IMR-90 (cell line): ENCODE data around the gene PACC1. TPM values are rescaled to one million over a fixed set of nuclear protein-coding genes. Genes with fewer than 3 reads are reported as not detected.

Source experiments
- ATAC-seq: fragments of 200-7000 bp; cut with Tn5 transposase; 2 replicates; pipeline ENCODE4 v1.9.1; 2020; ENCODE audit warnings: low read depth, mild to moderate bottlenecking, moderate library complexity
- BruUV-seq: library from RNA; stranded (reverse); fragments of 400-500 nt; replicated peaks from 2 replicates; lab custom pipeline; 2021; lab: Mats Ljungman, UMichigan
- CTCF ChIA-PET: fragments of 300-600 bp; formaldehyde crosslinking; extraction: SDS; loops from one replicate; lab custom pipeline; 2021; ENCODE audit warnings: antibody characterized with exemption; lab: Yijun Ruan, JAX
- POLR2A ChIA-PET: fragments of 300-600 bp; sonication (Branson Sonifier 250); formaldehyde crosslinking; loops from one replicate; lab custom pipeline; 2022; ENCODE audit warnings: antibody characterized with exemption; ENCODE audit not compliant: unreplicated experiment; lab: Charles Lee
- DNase-seq: peaks from one replicate; pipeline ENCODE4 v3.0.0; 2013
- H2AFZ ChIP-seq: replicated peaks from 2 replicates; pipeline ENCODE3; 2013; ENCODE audit warnings: low read length, mild to moderate bottlenecking; ENCODE audit not compliant: poor library complexity
- H2AK5ac ChIP-seq: 2 replicates; pipeline ENCODE4 v1.6.1; 2013; ENCODE audit warnings: low read depth, low read length, inconsistent platforms
- H2AK9ac ChIP-seq: replicated peaks from 2 replicates; pipeline ENCODE3; 2013; ENCODE audit warnings: mild to moderate bottlenecking, low read depth, low read length, moderate library complexity; ENCODE audit not compliant: poor library complexity
- H2BK120ac ChIP-seq: 2 replicates; pipeline ENCODE4 v1.6.1; 2013; ENCODE audit warnings: low read depth, low read length, inconsistent platforms
- H2BK15ac ChIP-seq: 3 replicates; pipeline ENCODE4 v1.6.1; 2013; ENCODE audit warnings: low read depth, low read length, inconsistent platforms
- H2BK20ac ChIP-seq: 2 replicates; pipeline ENCODE4 v1.6.1; 2013; ENCODE audit warnings: low read depth, mild to moderate bottlenecking, inconsistent platforms, low read length, moderate library complexity
- H2BK5ac ChIP-seq: 2 replicates; pipeline ENCODE4 v1.6.1; 2013; ENCODE audit warnings: mild to moderate bottlenecking, low read depth, low read length, inconsistent platforms; ENCODE audit not compliant: poor library complexity, severe bottlenecking
- H3K14ac ChIP-seq: replicated peaks from 2 replicates; pipeline ENCODE4 v1.6.1; 2013; ENCODE audit warnings: low read depth, low read length, inconsistent platforms
- H3K18ac ChIP-seq: 2 replicates; pipeline ENCODE4 v1.6.1; 2013; ENCODE audit warnings: low read depth, low read length, control low read depth
- H3K23ac ChIP-seq: 2 replicates; pipeline ENCODE4 v1.6.1; 2013; ENCODE audit warnings: low read depth, low read length, inconsistent platforms
- H3K27ac ChIP-seq: 2 replicates; pipeline ENCODE4 v1.5.1; 2013; ENCODE audit warnings: mild to moderate bottlenecking, control low read depth, low read length; ENCODE audit not compliant: insufficient read depth
- H3K27me3 ChIP-seq: 2 replicates; pipeline ENCODE4 v1.6.1; 2013; ENCODE audit warnings: low read length; ENCODE audit not compliant: control insufficient read depth, insufficient read depth
- H3K36me3 ChIP-seq: 2 replicates; pipeline ENCODE4 v1.6.1; 2013; ENCODE audit warnings: low read length, mixed read lengths; ENCODE audit not compliant: control insufficient read depth, insufficient read depth
- H3K4ac ChIP-seq: 2 replicates; pipeline ENCODE4 v1.6.1; 2013; ENCODE audit warnings: low read depth, low read length, inconsistent platforms
- H3K4me1 ChIP-seq: 2 replicates; pipeline ENCODE4 v1.6.1; 2013; ENCODE audit warnings: low read length, mixed read lengths; ENCODE audit not compliant: control insufficient read depth, insufficient read depth
- H3K4me2 ChIP-seq: 2 replicates; pipeline ENCODE4 v1.6.1; 2013; ENCODE audit warnings: low read depth, mild to moderate bottlenecking, control low read depth, low read length, moderate library complexity
- H3K4me3 ChIP-seq: 2 replicates; pipeline ENCODE4 v1.5.1; 2013; ENCODE audit warnings: low read depth, mild to moderate bottlenecking, control low read depth, low read length, moderate library complexity; ENCODE audit not compliant: insufficient read depth
- H3K56ac ChIP-seq: 2 replicates; pipeline ENCODE4 v1.6.1; 2013; ENCODE audit warnings: low read length, inconsistent platforms; ENCODE audit not compliant: insufficient read depth; ENCODE audit errors: extremely low read depth
- H3K79me1 ChIP-seq, 2 experiments: 2 replicates each; pipeline ENCODE4 v1.6.1; 2013; ENCODE audit warnings: low read length in 2 of 2, inconsistent platforms in 1 of 2, low read depth in 1 of 2
- H3K9ac ChIP-seq: 2 replicates; pipeline ENCODE4 v1.6.1; 2013; ENCODE audit warnings: low read depth, low read length, control low read depth
- H3K9me1 ChIP-seq: 2 replicates; pipeline ENCODE4 v1.6.1; 2013; ENCODE audit warnings: low read length, inconsistent platforms; ENCODE audit not compliant: insufficient read depth
- H3K9me3 ChIP-seq: 2 replicates; pipeline ENCODE4 v1.6.1; 2013; ENCODE audit warnings: low read length; ENCODE audit not compliant: control insufficient read depth, insufficient read depth
- H4K20me1 ChIP-seq: 2 replicates; pipeline ENCODE4 v1.6.1; 2013; ENCODE audit warnings: low read length, inconsistent platforms; ENCODE audit not compliant: insufficient read depth
- H4K5ac ChIP-seq: 2 replicates; pipeline ENCODE4 v1.6.1; 2013; ENCODE audit warnings: mild to moderate bottlenecking, low read depth, low read length, control low read depth
- H4K8ac ChIP-seq, 2 experiments: 2 replicates each; pipeline ENCODE4 v1.6.1; 2013; ENCODE audit warnings: low read depth in 2 of 2, low read length in 2 of 2, control low read depth in 1 of 2, inconsistent platforms in 1 of 2
- H4K91ac ChIP-seq: 2 replicates; pipeline ENCODE4 v1.6.1; 2013; ENCODE audit warnings: low read depth, low read length, inconsistent platforms; ENCODE audit not compliant: insufficient read depth
- BHLHE40 ChIP-seq: fragments of 150-350 bp; IDR thresholded peaks from 2 replicates; pipeline ENCODE4 v1.6.1; 2016; ENCODE audit warnings: mild to moderate bottlenecking, low read depth, low read length
- CEBPB ChIP-seq: IDR thresholded peaks from 2 replicates; pipeline ENCODE4 v1.6.1; 2012; ENCODE audit warnings: low read depth, low read length, improper control_type of control experiment
- CHD1 ChIP-seq: IDR thresholded peaks from 2 replicates; pipeline ENCODE4 v1.6.1; 2012; ENCODE audit warnings: low read depth, low read length, improper control_type of control experiment
- ELK1 ChIP-seq: fragments of 150-350 bp; IDR thresholded peaks from 2 replicates; pipeline ENCODE4 v1.6.1; 2016; ENCODE audit warnings: low read depth, mild to moderate bottlenecking, low read length, moderate library complexity, borderline replicate concordance
- FOS ChIP-seq: fragments of 150-350 bp; IDR thresholded peaks from 2 replicates; pipeline ENCODE4 v1.6.1; 2016; ENCODE audit warnings: low read depth, low read length
- MAFK ChIP-seq: IDR thresholded peaks from 2 replicates; pipeline ENCODE4 v1.6.1; 2012; ENCODE audit warnings: low read depth, low read length, improper control_type of control experiment
- MXI1 ChIP-seq: IDR thresholded peaks from 2 replicates; pipeline ENCODE4 v1.6.1; 2012; ENCODE audit warnings: low read depth, mild to moderate bottlenecking, low read length, moderate library complexity, borderline replicate concordance
- NFE2L2 ChIP-seq: fragments of 150-350 bp; IDR thresholded peaks from 2 replicates; pipeline ENCODE4 v1.6.1; 2016; ENCODE audit warnings: low read depth, mild to moderate bottlenecking, low read length
- POLR2A ChIP-seq: IDR thresholded peaks from 2 replicates; pipeline ENCODE4 v1.6.1; 2012; ENCODE audit warnings: mild to moderate bottlenecking, low read depth, low read length
- RAD21 ChIP-seq: IDR thresholded peaks from 2 replicates; pipeline ENCODE4 v1.6.1; 2012; ENCODE audit warnings: low read length, improper control_type of control experiment
- RCOR1 ChIP-seq: IDR thresholded peaks from 2 replicates; pipeline ENCODE4 v1.6.1; 2012; ENCODE audit warnings: mild to moderate bottlenecking, low read length, improper control_type of control experiment; ENCODE audit not compliant: insufficient replicate concordance
- RFX5 ChIP-seq: IDR thresholded peaks from 2 replicates; pipeline ENCODE4 v1.8.0; 2012; ENCODE audit warnings: low read depth, mild to moderate bottlenecking, low read length, moderate library complexity
- SMC3 ChIP-seq: fragments of 150-350 bp; IDR thresholded peaks from 2 replicates; pipeline ENCODE4 v1.6.1; 2016; ENCODE audit warnings: low read depth, mild to moderate bottlenecking, antibody characterized with exemption, low read length, moderate library complexity
- USF2 ChIP-seq: fragments of 150-350 bp; IDR thresholded peaks from 2 replicates; pipeline ENCODE4 v1.6.1; 2017; ENCODE audit warnings: mild to moderate bottlenecking, antibody characterized with exemption, low read length, low read depth
- WGBS, 2 experiments: methylation state at CpG; one replicate each; pipeline versions ENCODE4 v1.1.5 to v1.1.7; 2013; ENCODE audit warnings: missing lambda C conversion rate in 2 of 2; ENCODE audit not compliant: insufficient read length in 1 of 2; ENCODE audit errors: extremely low coverage in 2 of 2; 5-methylcytosine and 5-hydroxymethylcytosine counted together
- dilution Hi-C: fragments of 300-500 bp; cut with HindIII; formaldehyde crosslinking; loops from one replicate; pipeline ENCODE4 v1.14.3; 2018; ENCODE audit warnings: low sequenced_read_pairs; ENCODE audit not compliant: unreplicated experiment
- in situ Hi-C: fragments of 300-500 bp; cut with MboI; formaldehyde crosslinking; loops from 3 replicates; pipeline ENCODE4 v1.14.3; 2019; ENCODE audit warnings: low sequenced_read_pairs, inconsistent platforms, mixed read lengths
- intact Hi-C: fragments of 100-400 bp; cut with micrococcal nuclease; formaldehyde crosslinking; loops from 2 replicates; pipeline ENCODE4 v1.10.0; 2022
- polyA plus RNA-seq, 3 experiments: library from polyadenylated mRNA; depleted of rRNA; stranded (reverse); fragments of >200 nt; gene quantifications; 2 replicates each; pipeline ENCODE4 v1.2.3, GENCODE V29; 2012; ENCODE audit warnings: low replicate concordance in 1 of 3
- total RNA-seq: library from RNA; depleted of rRNA; stranded (reverse); fragments of >200 nt; gene quantifications from 2 replicates; pipeline ENCODE4 v1.2.3, GENCODE V29; 2012

The PACC1 gene
- total and polyA plus RNA-seq, 2 of the 4 experiments (the other 2 are of a cell fraction): 8.6 to 13.4 TPM

- ChIA-PET POLR2A (no interaction called here), CTCF (no interaction called here)
- H3K27ac ChIP-seq: no peak overlapping the region
- H3K23ac ChIP-seq: no peak overlapping the region
- no peaks in the 10 kb centered on the region for H4K20me1 ChIP-seq
- no peak overlapping the region for H3K18ac ChIP-seq
- TF ChIP-seq MAFK: no peak
- TF ChIP-seq RAD21: no peak
- no peak for TF ChIP-seq CHD1
- no peak for TF ChIP-seq RCOR1
- no peak for TF ChIP-seq BHLHE40
- TF ChIP-seq MXI1: no peak
- TF ChIP-seq NFE2L2: no peak
- no peak for TF ChIP-seq POLR2A
- no peak for TF ChIP-seq SMC3
- no peak for TF ChIP-seq USF2
- TF ChIP-seq FOS: no peak
- TF ChIP-seq CEBPB: no peak
- no peak for TF ChIP-seq RFX5
- TF ChIP-seq ELK1: no peak
- no peak for ATAC-seq
- no peak for DNase-seq
- no peak overlapping the region for H3K9ac ChIP-seq
- H3K56ac ChIP-seq: no peak overlapping the region
- H2BK20ac ChIP-seq: no peak overlapping the region
- no peak overlapping the region for H3K4me2 ChIP-seq
- peaks cover 9% of the 10 kb centered on the region; the same call in 1 of the 2 replicates for H3K27me3 ChIP-seq
- dilution Hi-C loops (no loop called here), in situ Hi-C loops (no loop called here), intact Hi-C loops (no loop called here)
- no peak overlapping the region for H2AK9ac ChIP-seq
- no peak overlapping the region for H2AFZ ChIP-seq
- H2BK5ac ChIP-seq: no peak overlapping the region
- H3K9me1 ChIP-seq: no peaks in the 10 kb centered on the region; the same call in 1 of the 2 replicates
- no peak overlapping the region for H3K4ac ChIP-seq
- peaks cover 8% of the 10 kb centered on the region; the same call in 1 of the 2 replicates for H3K9me3 ChIP-seq
- BruUV-seq: no TSS peak
- no peak overlapping the region for H2BK15ac ChIP-seq
- H3K14ac ChIP-seq: no peak overlapping the region
- H3K4me1 ChIP-seq: no peaks in the 10 kb centered on the region
- H2AK5ac ChIP-seq: no peak overlapping the region
- 67% methylated on average over 2 of the region's 13 CpGs; no CpG with 5 or more reads in 1 of the 2 experiments for WGBS, 2 experiments
- no peak overlapping the region for H4K5ac ChIP-seq
- no peak overlapping the region for H3K4me3 ChIP-seq
- no peak overlapping the region for H2BK120ac ChIP-seq
- H3K36me3 ChIP-seq: no peaks in the 10 kb centered on the region
- H4K91ac ChIP-seq: no peak overlapping the region
- H4K8ac ChIP-seq: no peak overlapping the region
- H3K79me1 ChIP-seq: no peaks in the 10 kb centered on the region
Observed at GRCh38 chr1:212461916-212462660, 47.4 kb upstream of the PACC1 start.
